ENCODE measurements around the gene CLIP1.
A peak's percentile ranks its signal among the peaks of the same experiment; 100 is the strongest.
"Not testable (repeated sequence)": the region's sequence is repeated elsewhere in the genome, so short reads cannot be mapped to it uniquely, and the experiment has no call there.

The CLIP1 gene

DNA sequence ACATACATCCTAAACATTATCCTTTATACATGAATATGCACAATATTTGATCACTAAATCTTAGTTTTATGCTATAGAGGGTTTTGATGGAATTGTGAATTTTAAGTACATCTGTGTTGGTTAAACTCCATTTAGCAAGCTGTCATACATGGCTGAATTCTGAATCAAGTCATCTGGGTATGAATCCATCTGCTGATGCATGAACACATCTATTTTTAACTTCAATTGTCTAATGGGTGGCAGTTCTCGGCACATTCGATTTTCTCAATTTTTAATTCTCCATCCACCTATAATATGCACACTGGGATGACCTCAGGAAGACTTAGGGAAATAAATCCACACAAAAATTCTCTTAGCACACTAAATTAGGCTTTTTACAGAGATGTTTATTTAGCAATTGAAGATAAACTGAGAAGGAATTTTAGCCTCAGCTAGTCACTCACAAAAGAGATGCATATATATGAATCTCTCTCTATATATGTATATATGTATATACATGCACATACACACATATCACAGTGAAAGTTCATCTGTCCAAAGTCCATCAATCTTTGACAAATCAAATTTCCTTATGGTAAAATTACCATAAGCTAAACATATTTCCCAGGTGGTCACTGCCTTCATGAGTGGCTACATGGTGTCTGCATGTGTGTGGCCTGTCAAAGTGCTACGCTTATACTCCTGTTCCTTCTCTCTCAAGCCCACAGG lies 111.7 kb downstream of the CLIP1 start:
- no peak for DNase-seq (ENCODE audit: low spot score)

DNA sequence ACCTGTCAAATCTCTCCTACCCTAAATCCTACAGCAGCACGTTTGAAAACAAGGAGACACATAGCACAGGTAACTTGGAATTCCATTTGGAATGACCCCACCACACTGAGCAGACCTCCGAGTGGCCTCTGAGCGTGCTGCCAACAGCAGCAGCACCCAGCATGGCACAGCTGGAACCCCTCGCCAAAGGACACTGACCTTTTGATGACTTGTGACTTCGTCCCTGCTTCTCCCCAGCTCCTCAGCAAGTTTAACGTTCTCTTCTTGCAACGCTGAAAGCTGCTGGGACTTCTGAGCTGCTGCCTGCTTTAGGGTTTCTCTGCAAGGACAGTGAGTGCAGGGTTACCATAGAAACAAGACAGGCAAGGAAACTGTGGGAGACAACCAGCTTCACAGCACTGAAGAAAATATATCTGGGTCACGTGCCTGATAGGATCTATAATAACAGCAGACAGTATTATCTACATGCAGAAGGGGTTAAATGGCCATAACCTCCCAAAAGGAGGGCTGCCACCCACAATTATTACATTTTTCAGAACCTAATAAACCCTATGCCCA lies 112.8 kb downstream of the CLIP1 start:
- DNase-seq (ENCODE audit: low spot score): no peak

GRCh38 chr12:122308811-122309210 lies 113.7 kb downstream of the CLIP1 start:
- DNase-seq (ENCODE audit: low spot score): no peak

GRCh38 chr12:122306407-122306806 lies 116.1 kb downstream of the CLIP1 start:
- DNase-seq (ENCODE audit: low spot score): no peak

DNA sequence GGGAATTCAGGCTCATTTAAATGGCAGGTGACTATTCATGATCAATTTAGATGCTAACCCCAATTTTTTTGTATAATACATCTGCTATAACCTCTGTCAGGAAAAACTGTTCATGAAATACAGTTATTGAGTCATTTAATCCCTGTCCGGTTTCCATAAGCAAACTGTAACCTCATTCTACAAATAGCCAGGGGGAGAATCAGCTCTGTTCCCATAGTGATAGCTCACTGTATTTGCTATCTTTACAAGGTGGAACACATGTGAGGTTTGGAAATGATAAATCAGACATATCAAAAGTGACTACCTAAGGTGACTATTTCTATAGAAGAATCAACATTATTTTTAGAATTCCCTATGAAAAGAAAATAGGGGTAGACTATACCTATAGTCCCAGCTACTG lies 117.5 kb downstream of the CLIP1 start:
- DNase-seq (ENCODE audit: low spot score): no peak

DNA sequence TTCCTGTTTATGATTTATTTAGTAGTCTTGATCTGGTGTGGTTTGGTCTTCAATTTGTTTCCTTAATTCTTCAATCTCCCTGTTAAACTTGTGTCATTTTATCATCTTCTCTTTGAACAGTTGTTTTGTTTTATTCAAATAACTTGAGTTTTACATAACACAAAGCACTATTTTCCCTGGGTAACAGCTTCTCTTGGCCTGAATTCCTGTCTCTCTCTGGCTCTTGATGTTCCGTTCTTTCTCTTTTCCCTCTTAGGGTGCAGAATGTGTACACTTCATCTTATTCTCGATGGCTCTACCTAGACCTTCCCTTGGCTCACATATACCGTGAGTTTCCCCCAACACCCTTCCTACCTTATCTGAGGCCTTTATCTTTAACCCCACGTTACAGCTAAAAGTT lies 119.4 kb downstream of the CLIP1 start:
- DNase-seq (ENCODE audit: low spot score): no peak

DNA sequence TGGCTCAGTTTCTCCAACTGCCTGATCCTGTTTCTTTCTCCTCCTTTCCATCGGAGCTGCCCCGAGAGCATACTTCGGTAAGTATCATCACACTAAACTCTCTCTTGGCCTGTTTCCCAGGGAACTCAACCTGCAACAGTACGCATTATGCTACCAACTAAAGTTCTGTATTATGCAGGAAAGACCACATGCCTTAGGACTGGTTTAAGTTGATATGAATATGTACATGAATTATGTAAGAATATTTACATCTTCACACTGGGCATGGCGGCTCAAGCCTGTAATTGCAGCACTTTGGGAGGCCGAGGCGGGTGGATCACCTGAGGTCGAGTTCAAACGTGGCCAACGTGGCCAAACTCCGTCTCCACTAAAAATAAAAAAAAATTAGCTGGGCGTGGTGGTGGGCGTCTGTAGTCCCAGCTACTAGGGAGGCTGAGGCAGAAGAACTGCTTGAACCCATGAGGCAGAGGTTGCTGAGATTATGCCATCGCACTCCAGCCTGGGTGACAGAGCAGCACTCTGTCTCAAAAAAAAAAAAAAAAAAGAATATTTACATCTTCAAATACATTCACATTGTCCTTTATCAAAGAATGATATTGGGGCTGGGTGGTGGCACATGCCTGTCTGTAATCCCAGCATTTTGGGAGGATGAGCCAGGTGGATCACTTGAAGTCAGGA lies 124.3 kb downstream of the CLIP1 start:
- DNase-seq (ENCODE audit: low spot score): no peak

- no peak for DNase-seq (ENCODE audit: low spot score)
Observed at GRCh38 chr12:122297494-122297893, 125.0 kb downstream of the CLIP1 start.

DNA sequence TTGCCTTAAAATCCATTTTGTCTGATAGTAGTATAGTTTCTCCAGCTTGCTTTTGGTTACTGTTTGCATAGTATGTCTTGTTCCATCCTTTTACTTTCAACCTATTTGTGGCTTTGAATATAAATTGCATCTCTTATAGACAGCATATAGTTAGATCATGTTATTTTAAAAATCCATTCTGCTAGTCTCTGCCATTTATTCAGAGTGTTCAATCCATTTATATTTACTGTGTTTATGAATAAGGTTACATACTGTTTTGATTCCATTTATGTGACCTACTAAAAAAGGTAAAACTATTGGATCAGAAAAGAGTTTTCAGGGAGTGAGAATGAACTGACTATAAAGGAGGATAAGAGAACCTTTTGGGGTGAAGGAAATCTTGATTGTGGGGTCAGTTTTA lies 126.6 kb downstream of the CLIP1 start:
- no peak for DNase-seq (ENCODE audit: low spot score)

DNA sequence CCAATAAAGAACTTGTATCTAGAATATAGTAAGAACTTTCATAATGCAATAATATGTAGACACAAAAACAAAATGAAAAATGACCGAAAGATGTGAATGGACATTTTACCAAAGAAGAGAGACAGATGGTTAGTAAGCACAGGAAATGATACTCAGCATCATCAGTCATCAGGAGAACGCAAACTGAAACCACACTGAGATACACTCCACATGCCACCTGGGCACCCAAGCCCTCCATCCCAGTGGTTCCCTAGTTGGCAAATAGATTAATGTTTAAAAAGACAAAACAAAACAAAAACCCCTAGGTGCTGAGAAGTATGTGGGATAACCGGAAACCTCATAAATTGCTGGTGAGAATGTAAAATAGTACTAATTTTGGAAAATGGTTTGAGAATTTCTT lies 129.4 kb downstream of the CLIP1 start:
- no peak for DNase-seq (ENCODE audit: low spot score)

DNA sequence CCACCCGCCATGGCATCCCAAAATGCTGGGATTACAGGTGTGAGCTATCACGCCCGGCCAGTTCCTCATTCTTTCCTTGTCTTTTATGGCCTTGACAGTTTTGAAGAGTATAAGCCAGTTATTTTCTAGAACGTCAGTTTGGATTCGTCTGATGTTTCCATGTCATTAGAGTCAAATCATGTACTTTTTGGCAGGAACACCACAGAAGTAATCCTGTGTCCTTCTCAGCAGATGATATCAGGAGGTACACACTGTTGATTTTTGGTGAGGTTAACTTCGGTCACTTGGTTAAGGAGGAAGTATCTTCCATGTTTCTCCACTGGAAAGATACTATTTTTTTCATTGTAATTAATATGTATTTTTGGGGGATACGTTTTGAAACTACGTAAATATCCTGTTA lies 131.0 kb downstream of the CLIP1 start:
- DNase-seq (ENCODE audit: low spot score): no peak

DNA sequence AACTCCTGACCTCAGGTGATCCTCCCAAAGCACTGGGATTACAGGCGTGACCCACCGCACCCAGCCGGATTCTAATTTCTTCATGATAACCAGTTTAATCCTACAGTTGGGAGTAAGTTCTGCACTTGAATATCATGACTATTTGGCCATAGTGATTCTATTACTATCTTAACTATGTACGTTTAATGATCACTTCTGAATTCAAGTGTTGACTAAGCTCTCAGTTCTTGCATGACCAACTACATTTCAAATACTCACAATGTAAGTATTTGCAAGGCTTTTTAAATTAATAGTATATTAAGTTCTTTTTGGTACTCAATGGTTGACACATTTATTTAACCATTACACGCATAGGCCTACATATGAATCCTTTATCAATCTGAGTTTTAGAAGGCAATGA lies 138.8 kb downstream of the CLIP1 start:
- no peak for DNase-seq (ENCODE audit: low spot score)

DNA sequence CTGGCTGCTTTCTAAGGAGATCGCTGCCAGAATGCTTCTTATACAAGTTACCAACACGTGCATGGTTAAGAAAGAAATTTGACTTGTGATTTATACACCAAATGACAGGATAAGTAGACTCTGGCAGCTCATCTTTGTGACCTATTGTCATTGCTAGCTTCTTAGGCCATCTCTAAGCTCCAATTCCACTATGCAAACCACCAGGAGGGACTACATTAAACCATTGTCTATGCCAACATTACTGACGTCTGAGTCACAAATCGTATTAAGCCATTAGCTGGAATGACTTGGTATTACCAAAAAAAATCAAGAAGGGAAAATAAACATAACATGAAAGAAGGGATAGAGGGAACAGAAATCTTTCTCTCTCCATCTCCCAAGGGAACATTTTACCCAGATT lies 140.4 kb downstream of the CLIP1 start:
- peak; percentile 30 for DNase-seq (ENCODE audit: low spot score)

DNA sequence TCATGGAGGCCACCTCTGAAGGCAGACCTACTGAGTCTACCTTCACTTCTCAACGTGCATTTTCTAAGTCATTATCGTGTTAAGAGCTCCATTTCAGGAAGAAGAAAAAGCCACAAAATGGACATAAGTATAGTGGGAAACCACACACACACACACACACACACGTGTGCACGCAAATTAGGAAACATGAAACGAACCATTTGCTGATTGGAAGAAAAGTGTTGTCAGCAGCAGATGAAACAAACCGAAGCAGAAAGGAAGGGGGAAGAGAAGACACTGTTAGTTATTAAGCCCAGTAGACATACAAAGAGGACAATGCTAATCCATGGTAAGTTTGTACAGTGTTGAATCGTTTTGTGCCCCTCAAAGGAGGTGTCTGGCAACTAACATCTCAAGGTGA lies 146.2 kb downstream of the CLIP1 start:
- DNase-seq (ENCODE audit: low spot score): no peak

GRCh38 chr12:122275459-122275858 lies 147.0 kb downstream of the CLIP1 start:
- no peak for DNase-seq (ENCODE audit: low spot score)

DNA sequence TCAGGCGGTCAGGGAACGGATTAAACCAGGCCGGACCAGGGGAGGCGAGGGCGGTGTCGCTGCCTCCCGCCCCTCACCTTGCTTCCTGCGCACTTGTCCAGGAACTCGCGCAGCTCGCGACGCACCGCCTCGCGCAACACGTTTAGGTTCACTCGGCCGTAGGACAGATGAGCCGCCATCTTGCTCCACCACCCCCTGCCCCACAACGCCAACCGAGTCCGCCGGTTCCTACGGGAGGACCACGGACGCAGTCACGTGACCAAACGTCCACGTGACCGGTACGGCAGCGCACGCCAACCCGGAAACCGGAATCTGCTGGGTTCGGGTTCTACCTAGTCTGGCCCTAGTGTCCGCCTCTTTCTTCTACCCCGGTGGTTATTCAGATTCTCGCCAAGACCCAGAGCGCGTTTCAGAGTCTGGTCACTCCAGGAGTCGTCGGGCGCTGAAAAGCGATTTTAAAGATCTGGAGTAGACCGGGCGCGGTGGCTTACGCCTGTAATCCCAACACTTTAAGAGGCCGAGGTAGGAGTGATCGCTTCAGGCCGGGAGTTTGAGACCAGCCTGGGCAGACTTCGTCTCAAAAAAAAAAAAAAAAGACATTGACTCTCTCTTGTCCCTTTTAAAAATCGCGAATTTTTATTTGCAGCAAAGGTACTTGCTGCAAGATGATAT lies 156.1 kb downstream of the CLIP1 start, which contains the start of gene VPS33A:
Gene VPS33A, minus strand, starts transcription at position 265 of the 672 bp plus-strand sequence. Its CDS starts 86 bp downstream, at position 179.
- DNase-seq (ENCODE audit: low spot score): peak; percentile 97

GRCh38 chr12:122265886-122266229 lies 156.6 kb downstream of the CLIP1 start:
- DNase-seq (ENCODE audit: low spot score): peak; percentile 22

GRCh38 chr12:122265476-122265875 lies 157.0 kb downstream of the CLIP1 start:
- no peak for DNase-seq (ENCODE audit: low spot score)

DNA sequence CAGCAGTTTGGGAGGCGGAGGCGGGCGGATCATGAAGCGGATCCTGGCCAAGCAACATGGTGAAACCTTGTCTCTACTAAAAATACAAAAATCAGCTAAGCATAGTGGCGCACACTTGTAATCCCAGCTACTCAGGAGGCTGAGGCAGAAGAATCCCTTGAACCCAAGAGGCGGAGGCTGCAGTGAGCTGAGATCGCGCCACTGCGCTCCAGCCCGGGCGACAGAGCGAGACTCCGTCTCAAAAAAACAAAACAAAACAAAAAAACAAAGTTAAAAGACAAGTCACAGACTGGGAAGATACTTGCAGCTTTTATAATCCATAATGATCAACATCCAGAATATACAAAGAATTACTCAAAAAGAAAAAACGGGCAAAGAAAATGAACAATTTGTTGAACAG lies 161.7 kb downstream of the CLIP1 start:
- DNase-seq (ENCODE audit: low spot score): not testable (repeated sequence)

DNA sequence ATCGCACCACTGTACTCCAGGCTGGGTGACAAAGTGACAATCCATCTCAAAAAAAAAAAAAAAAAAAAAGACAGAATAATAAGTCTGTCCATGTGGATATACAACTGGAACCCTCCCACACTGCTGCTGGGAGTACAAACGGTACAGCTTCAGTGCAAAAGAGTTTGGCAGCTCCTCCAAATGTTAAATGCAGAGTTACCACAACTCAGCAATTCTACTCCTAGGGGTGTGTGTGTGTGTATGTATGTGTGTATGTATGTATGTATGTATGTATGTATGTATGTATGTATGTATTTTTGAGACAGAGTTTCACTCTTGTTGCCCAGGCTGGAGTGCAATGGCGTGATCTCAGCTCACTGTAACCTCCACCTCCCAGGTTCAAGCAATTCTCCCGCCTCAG lies 163.5 kb downstream of the CLIP1 start:
- not testable (repeated sequence) for DNase-seq (ENCODE audit: low spot score)

DNA sequence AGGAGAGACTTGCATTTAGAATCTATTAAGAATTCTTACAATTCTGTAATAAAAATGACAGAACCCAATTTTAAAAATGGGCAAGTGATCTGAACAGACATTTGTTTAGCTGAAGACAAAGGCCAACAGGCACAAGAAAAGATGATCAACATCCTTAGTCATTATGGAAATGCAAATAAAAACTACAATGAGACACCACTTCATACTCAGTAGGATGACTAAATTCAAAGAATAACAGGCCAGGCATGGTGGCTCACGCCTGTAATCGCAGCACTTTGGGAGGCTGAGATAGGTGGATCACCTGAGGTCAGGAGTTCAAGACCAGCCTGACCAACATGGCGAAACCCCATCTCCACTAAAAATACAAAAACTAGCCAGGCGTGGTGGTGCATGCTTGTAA lies 164.0 kb downstream of the CLIP1 start:
- not testable (repeated sequence) for DNase-seq (ENCODE audit: low spot score)

DNA sequence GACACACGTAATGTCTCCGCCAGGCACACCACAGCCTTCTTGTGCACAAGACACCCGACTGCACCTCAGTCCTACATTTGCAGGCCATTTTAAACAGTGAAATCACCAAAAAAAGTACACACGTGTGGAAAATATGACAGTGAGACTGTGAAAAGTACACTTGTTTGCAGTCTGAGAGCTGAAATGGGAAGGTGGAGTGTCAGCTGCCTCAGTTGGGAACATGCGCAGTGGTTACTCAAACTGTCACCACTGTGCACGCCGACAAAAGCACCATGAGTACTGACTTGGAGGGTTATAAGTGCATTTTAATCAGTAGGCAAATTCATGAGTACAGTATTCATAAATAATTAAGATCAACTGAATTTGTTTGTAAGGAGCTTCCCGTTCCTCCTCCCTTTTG lies 171.9 kb downstream of the CLIP1 start:
- no peak for DNase-seq (ENCODE audit: low spot score)

- DNase-seq (ENCODE audit: low spot score): no peak
Observed at GRCh38 chr12:122250047-122250446, 172.4 kb downstream of the CLIP1 start.
